Activated CD8-positive, alpha-beta memory T cell treated with anti-CD3 and anti-CD28 coated beads for 1 hour (primary cell): ENCODE measurements around the gene HDAC11.
"Not testable (repeated sequence)": the region's sequence is repeated elsewhere in the genome, so short reads cannot be mapped to it uniquely, and the experiment has no call there.

Source experiments
- DNase-seq, 2 donors: peaks; one replicate each; pipeline ENCODE4 v3.0.0-alpha.2; 2020; ENCODE audit warnings: low read depth in 1 of 2; ENCODE audit errors: extremely low read depth in 1 of 2

The HDAC11 gene

GRCh38 chr3:13479582-13480339, at the start of gene HDAC11:
Gene HDAC11 (plus strand): TSS chr3:13480306. CDS start chr3:13480348, 42 bp downstream.
- DNase-seq: peak; percentile 95 to 96

- not testable (repeated sequence) for DNase-seq
Measured at GRCh38 chr3:13430411-13430875, 49.7 kb upstream of the HDAC11 start.

- DNase-seq: no peak
Measured at GRCh38 chr3:13432093-13432492, 48.0 kb upstream of the HDAC11 start.

GRCh38 chr3:13433912-13434311, 46.2 kb upstream of the HDAC11 start:
- DNase-seq: no peak

GRCh38 chr3:13436213-13436612, 43.9 kb upstream of the HDAC11 start:
- not testable (repeated sequence) for DNase-seq

- no peak for DNase-seq
Measured at GRCh38 chr3:13440204-13440817, 39.8 kb upstream of the HDAC11 start.

- DNase-seq: not testable (repeated sequence)
Measured at GRCh38 chr3:13442882-13443281, 37.2 kb upstream of the HDAC11 start.

GRCh38 chr3:13451301-13451673, 28.8 kb upstream of the HDAC11 start:
- DNase-seq: peak in 1 of 2 donors; percentile 4

GRCh38 chr3:13452490-13453335, 27.4 kb upstream of the HDAC11 start:
- peak in 1 of 2 donors; percentile 7 for DNase-seq

GRCh38 chr3:13455644-13456043, 24.5 kb upstream of the HDAC11 start:
- no peak for DNase-seq

- no peak for DNase-seq
Measured at GRCh38 chr3:13457593-13457992, 22.5 kb upstream of the HDAC11 start.

GRCh38 chr3:13459605-13460340, 20.3 kb upstream of the HDAC11 start:
- no peak for DNase-seq

- DNase-seq: no peak
Measured at GRCh38 chr3:13460341-13460736, 19.8 kb upstream of the HDAC11 start.

GRCh38 chr3:13461169-13462124, 18.7 kb upstream of the HDAC11 start:
- peak; percentile 48 to 58 for DNase-seq

- no peak for DNase-seq
Measured at GRCh38 chr3:13462125-13462629, 17.9 kb upstream of the HDAC11 start.

- no peak for DNase-seq
Measured at GRCh38 chr3:13462822-13463221, 17.3 kb upstream of the HDAC11 start.

GRCh38 chr3:13463618-13464400, 16.3 kb upstream of the HDAC11 start:
- no peak for DNase-seq

- no peak for DNase-seq
Measured at GRCh38 chr3:13465236-13465873, 14.8 kb upstream of the HDAC11 start.
